ENCODE measurements around the gene TWF2.

GRCh38 chr3:52185837-52186236 lies 53.1 kb downstream of the TWF2 start:
- TF ChIP-seq CTCF (IDR thresholded peaks at IDR 0.05; ENCODE audit: low read depth, low read length): no peak
- no peak for TF ChIP-seq EZH2phosphoT487 (IDR thresholded peaks at IDR 0.05; ENCODE audit: low read depth)

Data from OCI-LY3 (cell line).